GM18517 (cell line): ENCODE results near the gene STX18.

Experiments
- ATAC-seq: cut with Tn5 transposase; IDR thresholded peaks from one replicate; pipeline ENCODE4 v1.9.1; 2021; ENCODE audit warnings: mild to moderate bottlenecking, moderate library complexity; ENCODE audit not compliant: unreplicated experiment

Gene STX18

GRCh38 chr4:4386296-4386735, 155.5 kb downstream of the STX18 start:
- ATAC-seq, result no peak

- ATAC-seq, result no peak
Measured at GRCh38 chr4:4385729-4386295, 156.0 kb downstream of the STX18 start.

GRCh38 chr4:4384837-4385236, 157.0 kb downstream of the STX18 start:
- no peak for ATAC-seq

- ATAC-seq, result no peak
Measured at GRCh38 chr4:4383085-4383484, 158.8 kb downstream of the STX18 start.

GRCh38 chr4:4379540-4380087, 162.2 kb downstream of the STX18 start:
- ATAC-seq, result no peak

GRCh38 chr4:4377732-4378460, 164.0 kb downstream of the STX18 start:
- ATAC-seq, result no peak

- no peak for ATAC-seq
Measured at GRCh38 chr4:4377191-4377590, 164.7 kb downstream of the STX18 start.

GRCh38 chr4:4376074-4376473, 165.8 kb downstream of the STX18 start:
- ATAC-seq, result no peak

- no peak for ATAC-seq
Measured at GRCh38 chr4:4374388-4375098, 167.3 kb downstream of the STX18 start.
